Esophagus (tissue), 2 donors: ENCODE results near the gene RAB13. TPM values are rescaled to one million over a fixed set of nuclear protein-coding genes. Genes with fewer than 3 reads are reported as not detected.
A peak's percentile ranks its signal among the peaks of the same experiment; 100 is the strongest.

Experiments used
- H3K27ac ChIP-seq, 2 donors: one replicate each; pipeline ENCODE4 v1.5.1; 2013; ENCODE audit warnings: low read depth in 2 of 2, mild to moderate bottlenecking in 2 of 2, inconsistent platforms in 1 of 2, low read length in 1 of 2, moderate library complexity in 1 of 2
- H3K27me3 ChIP-seq, 2 donors: one replicate each; pipeline ENCODE4 v1.6.1; 2013; ENCODE audit warnings: low read length in 2 of 2, control low read depth in 1 of 2, mild to moderate bottlenecking in 1 of 2; ENCODE audit not compliant: insufficient read depth in 2 of 2, control insufficient read depth in 1 of 2
- H3K36me3 ChIP-seq, 2 donors: one replicate each; pipeline ENCODE4 v1.6.1; 2013; ENCODE audit warnings: low read length in 1 of 2; ENCODE audit not compliant: control insufficient read depth in 2 of 2, insufficient read depth in 2 of 2
- H3K4me1 ChIP-seq, 2 donors: one replicate each; pipeline ENCODE4 v1.6.1; 2013; ENCODE audit warnings: low read length in 1 of 2; ENCODE audit not compliant: control insufficient read depth in 2 of 2, insufficient read depth in 2 of 2
- H3K4me3 ChIP-seq, 2 donors: one replicate each; pipeline ENCODE4 v1.5.1; 2013; ENCODE audit warnings: low read length in 2 of 2, mild to moderate bottlenecking in 2 of 2, low read depth in 1 of 2, moderate library complexity in 1 of 2
- H3K9me3 ChIP-seq, 2 donors: one replicate each; pipeline ENCODE4 v1.6.1; 2013; ENCODE audit warnings: mild to moderate bottlenecking in 2 of 2, low read depth in 1 of 2, low read length in 1 of 2, moderate library complexity in 1 of 2; ENCODE audit not compliant: control insufficient read depth in 2 of 2, insufficient read depth in 1 of 2
- WGBS, 2 donors: extraction: QIAGEN DNeasy Blood & Tissue Kit; methylation state at CpG; one replicate each; pipeline ENCODE4 v1.1.7; 2013; 5-methylcytosine and 5-hydroxymethylcytosine counted together
- polyA plus RNA-seq, 2 donors: library from polyadenylated mRNA; stranded (reverse); fragments of 200-250 nt; gene quantifications; one replicate each; pipeline ENCODE4 v1.2.3, GENCODE V29; 2013
- donor health status: healthy with polysubstance abuse.
- donor health status: Bipolar disorder and iron deficiency.

RAB13 gene
- polyA plus RNA-seq, 2 donors = 83.2 to 89.5 TPM

DNA sequence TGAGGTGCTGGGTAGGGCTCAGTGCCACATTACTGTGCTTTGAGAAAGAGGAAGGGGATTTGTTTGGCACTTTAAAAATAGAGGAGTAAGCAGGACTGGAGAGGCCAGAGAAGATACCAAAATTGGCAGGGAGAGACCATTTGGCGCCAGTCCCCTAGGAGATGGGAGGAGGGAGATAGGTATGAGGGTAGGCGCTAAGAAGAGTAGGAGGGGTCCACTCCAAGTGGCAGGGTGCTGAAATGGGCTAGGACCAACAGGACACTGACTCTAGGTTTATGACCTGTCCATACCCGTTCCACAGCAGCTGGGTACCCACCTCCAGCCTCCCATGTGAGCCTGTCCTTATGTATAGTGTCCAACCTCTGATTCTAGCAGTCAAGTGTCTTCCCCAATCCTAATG lies 26.7 kb downstream of the RAB13 start:
- WGBS, 2 donors = 65 to 71% methylated on average over 3 of the region's 3 CpGs
- H3K4me3 ChIP-seq = no peak overlapping the region
- no peaks in the 10 kb centered on the region for H3K27me3 ChIP-seq
- peaks cover 0 to 7% of the 10 kb centered on the region in 2 donors for H3K36me3 ChIP-seq
- H3K4me1 ChIP-seq = peaks cover 7 to 24% of the 10 kb centered on the region in 2 donors
- H3K9me3 ChIP-seq = no peaks in the 10 kb centered on the region
- peak overlapping the region; percentile 12 to 47 for H3K27ac ChIP-seq

DNA sequence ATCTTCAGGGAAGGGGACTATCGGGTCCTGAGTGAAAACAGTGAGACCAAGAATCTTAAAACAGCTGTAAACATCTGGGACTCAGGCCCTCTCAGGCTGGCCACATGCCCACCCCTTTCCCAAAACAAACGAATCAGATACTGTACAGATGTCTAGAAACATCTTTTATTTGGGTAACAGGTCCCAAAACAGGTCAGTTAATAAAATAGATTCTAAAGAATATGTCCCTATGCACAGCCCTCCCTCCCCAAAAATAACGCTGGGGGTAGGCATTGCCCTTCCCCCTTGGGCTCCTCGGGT lies 27.2 kb downstream of the RAB13 start:
- 12 to 22% methylated on average over 4 of the region's 4 CpGs for WGBS, 2 donors
- H3K9me3 ChIP-seq = no peaks in the 10 kb centered on the region
- H3K27ac ChIP-seq = peak overlapping the region; percentile 59 to 64
- H3K4me3 ChIP-seq = peak overlapping the region in 1 of 2 donors; percentile 83
- peaks cover 0 to 10% of the 10 kb centered on the region in 2 donors for H3K36me3 ChIP-seq
- no peaks in the 10 kb centered on the region for H3K27me3 ChIP-seq
- peaks cover 7 to 24% of the 10 kb centered on the region in 2 donors for H3K4me1 ChIP-seq

- peaks cover 7 to 24% of the 10 kb centered on the region in 2 donors for H3K4me1 ChIP-seq
- peaks cover 0 to 12% of the 10 kb centered on the region in 2 donors for H3K36me3 ChIP-seq
- peak within 1 kb of the TSS; percentile 96 to 97 for H3K27ac ChIP-seq
- no peaks in the 10 kb centered on the region for H3K9me3 ChIP-seq
- H3K27me3 ChIP-seq = no peaks in the 10 kb centered on the region
- H3K4me3 ChIP-seq = peak within 1 kb of the TSS; percentile 83 to 95
- 0% methylated on average over 69 to 74 of the region's 75 CpGs for WGBS, 2 donors
Observed at GRCh38 chr1:153958111-153958960, 27.8 kb downstream of the RAB13 start, which contains the start of gene CRTC2. Gene CRTC2 (minus strand): TSS chr1:153958612. CDS start chr1:153958497, 115 bp downstream.

DNA sequence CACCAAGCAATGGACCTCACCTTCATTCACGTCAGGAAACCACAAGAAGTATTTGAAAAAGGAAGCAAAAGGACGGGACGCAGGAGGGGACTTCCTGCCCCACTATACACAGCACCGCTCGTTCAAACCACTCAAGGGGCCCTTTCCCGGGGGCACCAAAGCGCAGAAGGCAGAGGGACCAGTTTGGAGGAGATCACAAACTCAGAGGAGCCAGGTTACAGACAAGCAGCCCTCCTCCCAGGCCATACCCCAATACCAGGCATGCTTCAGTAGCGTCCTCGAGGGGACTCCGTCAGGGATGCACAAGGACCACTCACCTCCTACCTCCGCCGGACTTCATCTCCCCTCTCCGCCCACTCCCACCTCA lies 28.4 kb downstream of the RAB13 start:
- Histone ChIP-seq H3K9me3 (no peaks in the 10 kb centered on the region), H3K27me3 (no peaks in the 10 kb centered on the region), H3K4me3 (peak overlapping the region; percentile 83 to 95), H3K4me1 (peaks cover 4 to 24% of the 10 kb centered on the region in 2 donors), H3K36me3 (peaks cover 0 to 12% of the 10 kb centered on the region in 2 donors), H3K27ac (peak overlapping the region; percentile 96 to 97)
- WGBS, 2 donors = 0% methylated on average over 13 of the region's 13 CpGs

- 27 to 29% methylated on average over 6 of the region's 6 CpGs for whole genome bisulfite sequencing, 2 donors
- Histone ChIP-seq H3K36me3 (peaks cover 5 to 18% of the 10 kb centered on the region in 2 donors), H3K27ac (peak overlapping the region; percentile 96 to 97), H3K27me3 (no peaks in the 10 kb centered on the region), H3K4me1 (peaks cover 4 to 19% of the 10 kb centered on the region in 2 donors), H3K4me3 (peak overlapping the region; percentile 83 to 95), H3K9me3 (no peaks in the 10 kb centered on the region)
Observed at GRCh38 chr1:153956997-153957715, 29.0 kb downstream of the RAB13 start.

- Histone ChIP-seq H3K27me3 (no peaks in the 10 kb centered on the region), H3K9me3 (no peaks in the 10 kb centered on the region), H3K36me3 (peaks cover 13 to 30% of the 10 kb centered on the region in 2 donors), H3K4me3 (no peak overlapping the region), H3K27ac (no peak overlapping the region), H3K4me1 (peaks cover 4 to 10% of the 10 kb centered on the region in 2 donors)
- 93 to 94% methylated on average over 10 of the region's 10 CpGs for WGBS, 2 donors
Observed at GRCh38 chr1:153954826-153955225, 31.3 kb downstream of the RAB13 start.

DNA sequence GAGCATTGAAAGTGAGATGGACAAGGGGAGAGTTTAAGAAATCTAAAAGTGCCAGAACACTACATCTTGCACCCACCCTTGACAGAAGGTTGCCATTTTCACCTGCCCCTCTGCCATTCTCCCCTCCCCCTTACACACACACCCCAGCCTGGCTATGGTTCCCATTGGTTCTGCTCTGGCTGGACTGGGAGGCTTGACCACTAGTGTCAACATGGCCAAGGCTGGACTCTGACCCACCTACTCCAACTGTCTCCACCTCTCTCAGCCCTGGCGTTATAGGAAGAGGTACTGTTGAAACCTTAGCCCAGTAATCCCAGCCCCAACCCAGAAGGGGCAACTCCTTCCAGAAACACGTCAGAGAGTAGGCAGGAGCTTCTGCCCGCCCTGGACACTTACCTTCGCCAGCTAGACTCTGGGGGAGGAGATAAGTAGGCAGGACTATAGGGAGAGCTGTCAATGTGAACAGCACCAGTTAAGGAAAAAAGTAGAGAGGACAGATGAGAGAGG lies 32.2 kb downstream of the RAB13 start:
- H3K27ac ChIP-seq = no peak overlapping the region
- peaks cover 13 to 30% of the 10 kb centered on the region in 2 donors for H3K36me3 ChIP-seq
- H3K4me3 ChIP-seq = no peak overlapping the region
- peaks cover 4 to 10% of the 10 kb centered on the region in 2 donors for H3K4me1 ChIP-seq
- no peaks in the 10 kb centered on the region for H3K9me3 ChIP-seq
- H3K27me3 ChIP-seq = no peaks in the 10 kb centered on the region
- 76 to 77% methylated on average over 4 of the region's 4 CpGs for WGBS, 2 donors

DNA sequence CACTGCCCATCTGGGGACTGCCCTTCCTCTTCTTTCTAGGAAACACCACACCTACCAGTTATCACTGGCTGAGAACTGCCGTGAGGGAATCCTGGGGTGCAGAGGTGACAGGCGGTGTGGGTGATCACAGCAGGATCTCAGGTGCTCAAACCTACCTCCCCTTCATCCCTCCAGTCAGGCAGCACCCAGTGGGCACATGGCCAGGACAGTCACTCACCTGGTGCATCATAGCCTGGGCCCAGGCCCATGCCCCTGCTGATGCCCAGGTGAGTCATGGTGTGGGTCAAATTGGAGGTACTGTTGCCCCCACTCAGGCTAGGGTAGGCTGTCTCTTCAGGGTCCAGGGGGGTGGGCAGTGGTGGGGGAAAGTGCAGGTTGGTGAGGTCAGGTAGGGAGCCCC lies 34.3 kb downstream of the RAB13 start:
- Histone ChIP-seq H3K36me3 (peaks cover 13 to 42% of the 10 kb centered on the region in 2 donors), H3K4me1 (peaks cover 4 to 8% of the 10 kb centered on the region in 2 donors)
- WGBS, 2 donors = 84 to 92% methylated on average over 2 of the region's 2 CpGs

GRCh38 chr1:153951183-153951582 lies 35.0 kb downstream of the RAB13 start:
- Histone ChIP-seq H3K9me3 (no peaks in the 10 kb centered on the region), H3K27me3 (no peaks in the 10 kb centered on the region), H3K4me3 (no peak overlapping the region), H3K36me3 (peaks cover 13 to 42% of the 10 kb centered on the region in 2 donors), H3K27ac (no peak overlapping the region), H3K4me1 (peaks cover 3 to 4% of the 10 kb centered on the region in 2 donors)
- 86 to 92% methylated on average over 11 of the region's 11 CpGs for WGBS, 2 donors

More for the DNA sequence above, 34.3 kb downstream of the RAB13 start:
- no peak overlapping the region for H3K4me3 ChIP-seq
- H3K9me3 ChIP-seq = no peaks in the 10 kb centered on the region
- no peak overlapping the region for H3K27ac ChIP-seq
- H3K27me3 ChIP-seq = no peaks in the 10 kb centered on the region
